OCI-LY7 (cell line): ENCODE data around the gene CLEC16A. TPM values are rescaled to one million over a fixed set of nuclear protein-coding genes. Genes with fewer than 3 reads are reported as not detected.

Experiments
- BruUV-seq: library from RNA; stranded (reverse); fragments of 400-500 nt; replicated peaks from 2 replicates; lab custom pipeline; 2021; lab: Mats Ljungman, UMichigan
- CTCF ChIA-PET: fragments of 300-600 bp; sonication (Branson Sonifier 250); formaldehyde crosslinking; loops from one replicate; lab custom pipeline; 2022; ENCODE audit warnings: antibody characterized with exemption; ENCODE audit not compliant: unreplicated experiment; lab: Charles Lee
- POLR2A ChIA-PET: fragments of 300-600 bp; sonication (Branson Sonifier 250); formaldehyde crosslinking; loops from one replicate; lab custom pipeline; 2022; ENCODE audit warnings: antibody characterized with exemption; lab: Charles Lee
- DNase-seq: peaks from one replicate; pipeline ENCODE4 v3.0.0-alpha.2; 2015; ENCODE audit warnings: low spot score
- H2AFZ ChIP-seq: fragments of 200-600 bp; sonication (generic), shearing (Covaris generic); 2 replicates; pipeline ENCODE4 v1.6.1; 2014; ENCODE audit warnings: mild to moderate bottlenecking, antibody characterized with exemption, low read length, moderate library complexity
- H3K27ac ChIP-seq: fragments of 200-600 bp; sonication (generic); 2 replicates; pipeline ENCODE4 v1.5.1; 2014; ENCODE audit warnings: mixed run types, low read depth, mild to moderate bottlenecking, moderate library complexity, low read length, inconsistent platforms; ENCODE audit not compliant: poor library complexity, severe bottlenecking
- H3K36me3 ChIP-seq: fragments of 200-600 bp; sonication (generic); 2 replicates; pipeline ENCODE4 v1.6.1; 2014; ENCODE audit warnings: mild to moderate bottlenecking, antibody characterized with exemption, low read length, moderate library complexity, mixed read lengths; ENCODE audit not compliant: insufficient read depth
- H3K4me1 ChIP-seq: fragments of 200-600 bp; sonication (generic); 2 replicates; pipeline ENCODE4 v1.5.1; 2014; ENCODE audit warnings: mild to moderate bottlenecking, low read length; ENCODE audit not compliant: insufficient read depth, poor library complexity, severe bottlenecking
- H3K4me2 ChIP-seq: fragments of 200-600 bp; sonication (generic); 2 replicates; pipeline ENCODE4 v1.6.1; 2014; ENCODE audit warnings: mild to moderate bottlenecking, low read length
- H3K4me3 ChIP-seq: fragments of 200-600 bp; sonication (generic); 2 replicates; pipeline ENCODE4 v1.5.1; 2014; ENCODE audit warnings: mild to moderate bottlenecking, low read depth, low read length; ENCODE audit not compliant: poor library complexity, severe bottlenecking
- H3K79me2 ChIP-seq: fragments of 200-600 bp; sonication (generic); 2 replicates; pipeline ENCODE4 v1.6.1; 2016; ENCODE audit warnings: low read depth, mild to moderate bottlenecking, low read length, moderate library complexity, mixed read lengths; ENCODE audit not compliant: insufficient read depth
- H3K9me2 ChIP-seq: fragments of 200-600 bp; sonication (generic); 2 replicates; pipeline ENCODE4 v1.6.1; 2016; ENCODE audit warnings: mild to moderate bottlenecking, low read length, mixed read lengths; ENCODE audit not compliant: insufficient read depth
- H3K9me3 ChIP-seq: fragments of 200-600 bp; sonication (generic); 2 replicates; pipeline ENCODE4 v1.6.1; 2014; ENCODE audit warnings: mild to moderate bottlenecking, mixed run types, low read length, mixed read lengths
- H4K20me1 ChIP-seq: fragments of 200-600 bp; sonication (generic); 2 replicates; pipeline ENCODE4 v1.6.1; 2014; ENCODE audit warnings: mild to moderate bottlenecking, antibody characterized with exemption, low read length, moderate library complexity, mixed read lengths; ENCODE audit not compliant: insufficient read depth
- CTCF ChIP-seq: fragments of 200-600 bp; sonication (generic); conservative IDR thresholded peaks from 2 replicates; pipeline ENCODE4 v1.5.1; 2014; ENCODE audit warnings: mild to moderate bottlenecking, antibody characterized with exemption, low read length, moderate library complexity, mixed read lengths
- EZH2phosphoT487 ChIP-seq: fragments of 200-600 bp; sonication (generic); IDR thresholded peaks from 2 replicates; pipeline ENCODE4 v1.6.1; 2018; ENCODE audit warnings: low read depth, borderline replicate concordance, mild to moderate bottlenecking, mixed run types, antibody characterized with exemption, low read length, moderate library complexity, mixed read lengths
- intact Hi-C: fragments of 100-400 bp; cut with micrococcal nuclease; formaldehyde crosslinking; loops from one replicate; pipeline ENCODE4 v1.10.0; 2022; ENCODE audit not compliant: unreplicated experiment
- total RNA-seq, 2 experiments: library from RNA; depleted of rRNA in 1 of 2; stranded (reverse); fragments of >200 nt in 1 of 2; shearing (Covaris generic) in 1 of 2; gene quantifications; 2 replicates each; pipeline ENCODE4 v1.2.3, GENCODE V29; 2014 to 2022

Gene CLEC16A
- total RNA-seq, 2 experiments from 2014 or later, result 26.2 to 50.9 TPM

DNA sequence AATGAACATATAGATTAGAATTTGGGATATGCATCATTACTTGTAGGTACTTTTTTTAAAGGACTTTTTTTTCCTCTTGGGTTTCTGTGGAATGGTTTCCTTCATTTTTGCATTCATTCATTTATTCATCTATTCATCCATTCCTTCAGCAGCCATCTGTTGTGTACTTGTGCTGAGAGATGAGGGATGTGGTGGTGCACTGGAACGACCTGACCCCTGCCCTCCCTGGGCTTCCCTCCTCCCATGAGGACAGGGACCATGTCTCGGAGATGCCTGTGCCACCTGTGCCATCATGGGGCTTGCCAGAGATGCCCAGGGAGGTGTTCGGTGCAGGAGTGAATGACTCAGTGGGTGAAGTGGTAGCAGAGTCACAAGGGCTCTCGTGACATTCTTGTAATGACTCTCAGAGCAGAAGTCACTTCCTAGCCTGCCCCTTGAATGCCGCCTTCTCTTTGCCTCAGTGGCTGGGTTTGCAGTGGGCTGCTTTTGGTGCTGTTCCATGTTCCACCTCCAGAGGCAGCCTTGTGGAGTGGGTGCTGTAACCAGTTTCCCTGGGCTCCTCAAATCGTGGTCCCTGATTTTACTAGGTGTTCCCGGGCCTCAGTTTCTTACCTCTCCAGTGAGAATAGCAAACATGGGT is 43.9 kb downstream of the CLEC16A start:
- intact Hi-C loops, result no loop called here
- peak; percentile 32 for DNase-seq
- Histone ChIP-seq H3K9me3 (no peaks in the 10 kb centered on the region), H3K27ac (no peak overlapping the region), H3K79me2 (no peaks in the 10 kb centered on the region), H3K4me3 (no peak overlapping the region), H3K4me2 (no peak overlapping the region), H3K36me3 (peaks cover 79% of the 10 kb centered on the region), H4K20me1 (0 out of 2 replicates have a peak, but pooled peaks cover 3% of the 10 kb centered on the region), H3K4me1 (peaks cover 3% of the 10 kb centered on the region), H2AFZ (no peak overlapping the region), H3K9me2 (no peaks in the 10 kb centered on the region)
- CTCF ChIA-PET, result no interaction called here
- BruUV-seq, result no TSS peak
- POLR2A ChIA-PET, result no interaction called here
- TF ChIP-seq CTCF (peak; percentile 70), EZH2phosphoT487 (no peak)

- no peaks in the 10 kb centered on the region for H3K9me3 ChIP-seq
- intact Hi-C loops, result no loop called here
- H3K4me1 ChIP-seq, result no peaks in the 10 kb centered on the region
- ChIA-PET POLR2A (no interaction called here), CTCF (no interaction called here)
- peaks cover 80% of the 10 kb centered on the region for H3K36me3 ChIP-seq
- no peaks in the 10 kb centered on the region for H3K9me2 ChIP-seq
- TF ChIP-seq EZH2phosphoT487 (no peak), CTCF (peak; percentile 42)
- H3K4me3 ChIP-seq, result no peak overlapping the region
- DNase-seq, result no peak
- 0 out of 2 replicates have a peak, but pooled peaks cover 3% of the 10 kb centered on the region for H4K20me1 ChIP-seq
- H3K27ac ChIP-seq, result no peak overlapping the region
- H3K4me2 ChIP-seq, result no peak overlapping the region
- no peaks in the 10 kb centered on the region for H3K79me2 ChIP-seq
- no TSS peak for BruUV-seq
- no peak overlapping the region for H2AFZ ChIP-seq
Observed at GRCh38 chr16:10988879-10989278, 44.5 kb downstream of the CLEC16A start.

DNA sequence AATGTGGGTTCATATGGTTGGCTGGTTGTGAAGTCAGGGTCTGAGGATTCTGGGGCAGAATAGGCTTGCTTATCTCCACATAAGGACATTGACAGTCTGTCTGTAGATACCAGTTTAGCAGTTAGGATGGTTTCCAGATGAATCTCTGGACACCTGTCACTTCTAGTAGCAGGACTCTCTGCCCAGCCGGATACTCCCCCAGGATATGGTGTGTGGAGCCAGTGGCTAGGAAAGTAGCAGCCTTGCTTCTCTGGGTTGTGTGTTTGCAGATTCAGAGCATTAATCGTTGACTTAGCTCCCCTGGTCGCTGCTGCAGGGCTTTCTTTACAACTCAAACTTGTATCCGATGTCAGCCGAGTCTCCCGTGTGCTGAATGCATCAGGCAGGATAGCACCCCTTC is 45.2 kb downstream of the CLEC16A start:
- POLR2A ChIA-PET, result no interaction called here

More for the DNA sequence above, 45.2 kb downstream of the CLEC16A start:
- Histone ChIP-seq H3K9me3 (no peaks in the 10 kb centered on the region), H3K36me3 (peaks cover 78% of the 10 kb centered on the region), H3K4me2 (no peak overlapping the region), H4K20me1 (0 out of 2 replicates have a peak, but pooled peaks cover 3% of the 10 kb centered on the region), H3K27ac (no peak overlapping the region), H3K4me3 (no peak overlapping the region), H3K79me2 (no peaks in the 10 kb centered on the region), H2AFZ (no peak overlapping the region), H3K4me1 (no peaks in the 10 kb centered on the region), H3K9me2 (no peaks in the 10 kb centered on the region)
- DNase-seq, result no peak
- CTCF ChIA-PET, result no interaction called here
- no TSS peak for BruUV-seq
- intact Hi-C loops, result no loop called here
- TF ChIP-seq EZH2phosphoT487 (no peak), CTCF (no peak)
